Effector memory CD4-positive, alpha-beta T cell (primary cell): ENCODE measurements around the gene KRI1.

Experiments
- DNase-seq, 3 donors: peaks; one replicate each; pipeline ENCODE4 v3.0.0-alpha.2; 2020
- H3K27ac ChIP-seq: 2 replicates; pipeline ENCODE4 v1.7.0; 2013; ENCODE audit warnings: mild to moderate bottlenecking, low read length, moderate library complexity; ENCODE audit not compliant: insufficient read depth, poor library complexity, severe bottlenecking
- H3K27me3 ChIP-seq: replicated peaks from 2 replicates; pipeline ENCODE4 v1.7.0; 2013; ENCODE audit warnings: mild to moderate bottlenecking, low read length; ENCODE audit not compliant: insufficient read depth, control insufficient read depth, poor library complexity, severe bottlenecking
- H3K36me3 ChIP-seq: 2 replicates; pipeline ENCODE4 v1.7.0; 2013; ENCODE audit warnings: mild to moderate bottlenecking, low read length, moderate library complexity; ENCODE audit not compliant: control insufficient read depth, insufficient read depth
- H3K4me1 ChIP-seq: 2 replicates; pipeline ENCODE4 v1.7.0; 2013; ENCODE audit warnings: low read length, mild to moderate bottlenecking; ENCODE audit not compliant: control insufficient read depth, insufficient read depth, poor library complexity, severe bottlenecking
- H3K4me3 ChIP-seq: 2 replicates; pipeline ENCODE4 v1.7.0; 2013; ENCODE audit warnings: low read length, low read depth, mild to moderate bottlenecking; ENCODE audit not compliant: insufficient read depth, poor library complexity, severe bottlenecking
- H3K9me3 ChIP-seq: 2 replicates; pipeline ENCODE4 v1.7.0; 2013; ENCODE audit warnings: mild to moderate bottlenecking, low read length, moderate library complexity; ENCODE audit not compliant: control insufficient read depth

Gene KRI1

DNA sequence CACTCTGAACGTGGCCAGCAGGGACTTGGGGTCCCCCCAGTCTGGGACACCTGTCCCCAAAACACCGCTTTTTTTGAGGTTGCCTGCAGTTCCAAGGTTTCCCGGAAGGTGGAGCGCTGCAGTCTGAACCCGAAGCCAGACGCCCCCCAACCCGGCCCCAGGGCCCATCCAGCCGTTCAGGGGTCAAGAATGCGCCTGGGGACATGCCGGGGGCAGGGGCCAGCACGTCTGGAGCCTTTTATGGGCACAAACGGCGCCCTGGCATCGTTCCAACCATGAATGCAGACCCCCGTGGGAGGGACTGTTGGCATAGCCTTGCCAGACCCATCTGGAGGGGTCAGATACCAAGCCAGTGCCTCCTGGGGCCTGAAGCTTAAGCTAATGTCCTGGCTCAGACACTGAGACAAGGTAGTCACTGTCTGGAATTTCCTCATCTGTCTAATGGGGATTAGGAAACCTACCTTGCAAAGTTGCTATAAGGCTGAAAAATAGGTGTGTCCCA lies 55.5 kb downstream of the KRI1 start:
- Histone ChIP-seq H3K4me1 (peaks cover 22% of the 10 kb centered on the region), H3K9me3 (no peaks in the 10 kb centered on the region), H3K27me3 (peaks cover 32% of the 10 kb centered on the region), H3K4me3 (no peak overlapping the region), H3K27ac (no peak overlapping the region), H3K36me3 (no peaks in the 10 kb centered on the region)
- peak in 1 of 3 donors; percentile 37 for DNase-seq

DNA sequence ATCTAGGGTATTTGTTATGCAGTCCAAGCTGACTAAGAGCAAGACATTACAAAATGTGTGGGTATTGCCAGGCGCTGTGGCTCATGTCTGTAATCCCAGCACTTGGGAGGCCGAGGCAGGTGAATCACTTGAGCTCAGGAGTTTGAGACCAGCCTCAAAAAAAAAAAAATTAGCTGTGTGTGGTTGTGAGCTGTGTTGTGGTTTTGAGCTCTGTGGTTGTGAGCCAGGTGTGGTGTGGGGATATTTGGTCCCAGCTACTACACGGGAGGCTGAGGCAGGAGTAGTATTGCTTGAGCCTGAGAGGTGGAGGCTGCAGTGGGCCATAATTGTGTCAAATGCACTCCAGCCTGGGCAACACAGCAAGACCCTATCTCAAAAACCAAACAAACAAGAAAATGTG lies 57.1 kb downstream of the KRI1 start:
- peaks cover 12% of the 10 kb centered on the region for H3K4me1 ChIP-seq
- H3K36me3 ChIP-seq = no peaks in the 10 kb centered on the region
- peaks cover 17% of the 10 kb centered on the region for H3K27me3 ChIP-seq
- H3K4me3 ChIP-seq = no peak overlapping the region
- H3K27ac ChIP-seq = no peak overlapping the region
- H3K9me3 ChIP-seq = no peaks in the 10 kb centered on the region
- peak in 1 of 3 donors; percentile 31 for DNase-seq

DNA sequence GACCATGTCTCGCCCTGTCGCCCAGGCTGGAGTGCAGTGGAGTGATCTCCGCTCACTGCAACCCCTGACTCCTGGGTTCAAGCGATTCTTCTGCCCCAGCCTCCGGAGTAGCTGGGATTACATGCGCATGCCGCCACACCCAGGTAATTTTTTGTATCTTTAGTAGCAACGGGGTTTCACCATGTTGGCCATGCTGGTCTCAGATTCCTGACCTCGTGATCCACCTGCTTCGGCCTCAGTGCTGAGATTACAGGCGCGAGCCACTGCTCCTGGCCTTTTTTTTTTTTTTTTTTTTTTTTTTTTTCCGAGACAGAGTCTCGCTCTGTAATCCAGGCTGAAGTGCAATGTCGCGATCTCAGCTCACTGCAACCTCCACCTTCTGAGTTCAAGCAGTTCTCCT lies 57.8 kb downstream of the KRI1 start:
- Histone ChIP-seq H3K27ac (no peak overlapping the region), H3K4me3 (no peak overlapping the region), H3K4me1 (peaks cover 12% of the 10 kb centered on the region), H3K27me3 (peaks cover 10% of the 10 kb centered on the region), H3K36me3 (no peaks in the 10 kb centered on the region), H3K9me3 (no peaks in the 10 kb centered on the region)
- DNase-seq = no peak

DNA sequence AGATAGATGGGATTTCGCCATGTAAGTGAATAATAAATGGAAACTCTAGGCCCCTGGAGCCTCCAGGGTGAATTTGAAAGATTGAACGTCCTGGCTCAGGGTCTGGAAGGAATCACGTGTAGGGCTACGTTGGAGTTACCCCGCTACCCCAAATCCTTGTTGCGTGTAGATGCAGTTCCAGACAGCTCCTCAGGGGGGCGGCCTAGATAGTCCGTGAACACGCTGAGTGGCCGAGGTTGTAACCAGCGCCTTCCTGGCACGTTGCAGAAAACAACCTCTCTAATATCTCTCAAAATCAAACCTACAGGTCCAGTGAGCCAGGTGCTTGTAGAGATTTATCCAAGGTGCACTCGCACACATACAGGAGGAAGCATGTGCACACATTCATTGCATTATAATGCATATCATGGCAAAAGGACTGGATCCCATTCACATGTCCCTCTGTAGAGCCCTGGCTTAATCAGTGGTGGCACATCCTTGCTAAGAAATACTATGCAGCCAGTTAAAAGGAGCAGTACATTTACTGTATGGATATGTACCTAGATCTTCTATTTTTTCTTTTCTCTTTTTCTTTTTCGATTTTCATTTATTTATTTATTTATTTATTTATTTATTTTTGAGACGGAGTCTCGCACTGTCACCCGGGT lies 60.1 kb downstream of the KRI1 start:
- Histone ChIP-seq H3K4me1 (peaks cover 21% of the 10 kb centered on the region), H3K4me3 (no peak overlapping the region), H3K27ac (no peak overlapping the region), H3K27me3 (peaks cover 5% of the 10 kb centered on the region), H3K36me3 (no peaks in the 10 kb centered on the region), H3K9me3 (no peaks in the 10 kb centered on the region)
- DNase-seq = peak; percentile 55 to 65 (median 55)
